ENCODE data around the gene ZFAND3. TPM values are rescaled to one million over a fixed set of nuclear protein-coding genes. Genes with fewer than 3 reads are reported as not detected.

ZFAND3 gene
- total RNA-seq, 1 experiment from 2014 or later, result 47.2 TPM

DNA sequence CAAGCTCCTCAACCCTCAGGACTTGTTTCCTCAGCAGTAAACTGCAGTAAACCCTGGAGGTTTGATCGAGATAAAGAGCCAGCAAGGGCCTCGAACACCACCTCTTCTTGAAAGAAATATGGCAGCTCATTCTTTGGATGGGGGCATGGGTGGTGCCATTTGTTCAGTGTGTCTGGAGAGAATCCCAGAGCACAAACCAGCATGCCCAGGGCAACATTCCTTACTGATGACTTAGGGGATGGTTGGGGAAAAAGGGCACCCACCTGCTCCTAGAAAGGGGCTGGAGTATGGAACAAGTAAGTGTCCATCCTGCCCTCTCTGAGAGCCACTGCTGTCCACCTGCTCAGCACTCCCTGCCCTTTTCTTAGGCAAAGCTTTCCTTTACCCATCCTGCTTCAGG lies 31.3 kb upstream of the ZFAND3 start:
- H4K20me1 ChIP-seq (ENCODE audit: insufficient read depth), result no peaks in the 10 kb centered on the region
- ChIA-PET RAD21 (ENCODE audit: low non-redundant PET in 1 of 2, low total read pairs in 2 of 2, uncharacterized antibody in 2 of 2, unreplicated experiment in 2 of 2) (no interaction called here), CTCF (no interaction called here), POLR2A (no interaction called here)
- no peaks in the 10 kb centered on the region for H3K79me2 ChIP-seq (ENCODE audit: insufficient read depth, low read length)
- H3K9ac ChIP-seq (ENCODE audit: low read length), result no peak overlapping the region
- no peak overlapping the region for H2AFZ ChIP-seq (ENCODE audit: low read depth, low read length, poor library complexity, severe bottlenecking)
- no peaks in the 10 kb centered on the region for H3K9me3 ChIP-seq (ENCODE audit: control insufficient read depth in 1 of 2, insufficient read depth in 1 of 2, low read depth in 1 of 2, low read length in 2 of 2)
- no peak overlapping the region for H3K4me3 ChIP-seq (replicated peaks in 1 of 2; ENCODE audit: low read depth in 1 of 2, low read length in 2 of 2)
- intact Hi-C loops (cut with micrococcal nuclease), result no loop called here
- no peaks in the 10 kb centered on the region for H3K27me3 ChIP-seq (ENCODE audit: insufficient read depth, low read length)
- TF ChIP-seq JUND (IDR thresholded peaks at IDR 0.05), result no peak
- no peaks in the 10 kb centered on the region for H3K36me3 ChIP-seq (ENCODE audit: control insufficient read depth in 1 of 2, insufficient read depth in 2 of 2, low read length in 2 of 2)
- H3K27ac ChIP-seq (ENCODE audit: low read depth, low read length), result no peak overlapping the region
- peak overlapping the region; percentile 16 for H3K4me2 ChIP-seq (ENCODE audit: low read length)
- DNase-seq (ENCODE audit: low read depth, low spot score) (no peak), ATAC-seq (no peak)
- H3K4me1 ChIP-seq (ENCODE audit: control insufficient read depth in 1 of 2, insufficient read depth in 2 of 2, low read length in 2 of 2), result peaks cover 6 to 33% of the 10 kb centered on the region in 2 experiments
- no TSS peak for BruUV-seq (replicated peaks)
- no peaks in the 10 kb centered on the region for H3K9me2 ChIP-seq (ENCODE audit: insufficient read depth)

DNA sequence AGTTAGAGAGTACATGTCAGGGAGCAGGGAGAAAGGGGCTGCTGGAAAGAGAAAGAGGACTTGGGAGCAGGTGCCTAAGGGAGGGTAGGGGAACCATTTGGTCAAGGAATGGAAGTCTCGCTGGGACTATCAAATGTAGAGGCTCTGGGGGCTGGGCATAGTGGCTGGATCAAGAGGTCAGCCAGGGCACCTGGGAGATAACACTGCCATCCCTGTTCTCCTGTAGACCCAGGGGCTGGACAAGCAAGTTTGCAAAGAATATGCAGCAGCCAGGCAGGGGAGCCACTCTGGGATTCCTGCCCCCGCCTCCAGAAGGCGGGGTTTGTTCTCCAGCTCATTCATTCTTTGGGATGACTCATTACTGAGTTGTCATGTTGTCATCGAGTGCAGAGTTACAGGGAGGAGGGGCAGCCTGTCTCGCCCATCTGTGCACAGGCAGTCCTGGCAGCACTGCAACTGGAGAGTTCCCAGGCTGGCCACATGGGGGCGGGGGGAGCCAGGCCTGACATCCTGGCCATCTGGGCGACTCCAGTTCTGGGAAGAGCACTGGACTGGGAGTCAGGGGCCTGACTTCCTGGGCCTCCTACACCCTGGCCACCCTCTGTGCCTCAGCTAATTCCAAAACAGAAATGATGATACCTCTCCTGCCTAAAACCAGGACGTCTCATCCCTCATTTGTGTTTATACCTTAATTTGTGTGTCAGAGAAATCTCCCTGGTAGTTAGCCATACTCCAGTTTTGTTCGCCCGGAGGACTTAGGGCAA lies 28.2 kb upstream of the ZFAND3 start:
- ChIA-PET CTCF (interaction anchor here (0.6 to 1.2 kb wide), 12 partner anchors 10 to 703 kb away, joined by 3 to 7 read pairs (median 3); no protein-coding TSS in a partner anchor), RAD21 (ENCODE audit: low non-redundant PET in 1 of 2, low total read pairs in 2 of 2, uncharacterized antibody in 2 of 2, unreplicated experiment in 2 of 2) (no interaction called here), POLR2A (interaction anchor here (0.9 kb wide), 1 partner anchor 28 kb away, joined by 3 read pairs; the partner anchor contains the start of gene ZFAND3)
- Histone ChIP-seq H3K9me3 (ENCODE audit: control insufficient read depth in 1 of 2, insufficient read depth in 1 of 2, low read depth in 1 of 2, low read length in 2 of 2) (no peaks in the 10 kb centered on the region), H4K20me1 (ENCODE audit: insufficient read depth) (no peaks in the 10 kb centered on the region), H3K36me3 (ENCODE audit: control insufficient read depth in 1 of 2, insufficient read depth in 2 of 2, low read length in 2 of 2) (no peaks in the 10 kb centered on the region), H3K27ac (ENCODE audit: low read depth, low read length) (no peak overlapping the region), H3K9me2 (ENCODE audit: insufficient read depth) (no peaks in the 10 kb centered on the region), H3K4me3 (replicated peaks in 1 of 2; ENCODE audit: low read depth in 1 of 2, low read length in 2 of 2) (0 out of 4 replicates have a peak overlapping the region, but pooled peaks of 1 of the 2 experiments have one; percentile 19), H2AFZ (ENCODE audit: low read depth, low read length, poor library complexity, severe bottlenecking) (peak overlapping the region; percentile 64), H3K79me2 (ENCODE audit: insufficient read depth, low read length) (no peaks in the 10 kb centered on the region), H3K4me1 (ENCODE audit: control insufficient read depth in 1 of 2, insufficient read depth in 2 of 2, low read length in 2 of 2) (peaks cover 7 to 38% of the 10 kb centered on the region in 2 experiments), H3K4me2 (ENCODE audit: low read length) (peak overlapping the region; percentile 51), H3K9ac (ENCODE audit: low read length) (no peak overlapping the region), H3K27me3 (ENCODE audit: insufficient read depth, low read length) (no peaks in the 10 kb centered on the region)
- no TSS peak for BruUV-seq (replicated peaks)
- intact Hi-C loops (cut with micrococcal nuclease), result loop anchor here (2.0 kb wide), 1 partner anchor 69 kb away; no protein-coding TSS in a partner anchor
- ATAC-seq (peak; percentile 99), DNase-seq (ENCODE audit: low read depth, low spot score) (peak; percentile 93)
- peak; percentile 63 for TF ChIP-seq EGR1 (IDR thresholded peaks at IDR 0.05; ENCODE audit: low read depth)
- TF ChIP-seq, protein P1, sequence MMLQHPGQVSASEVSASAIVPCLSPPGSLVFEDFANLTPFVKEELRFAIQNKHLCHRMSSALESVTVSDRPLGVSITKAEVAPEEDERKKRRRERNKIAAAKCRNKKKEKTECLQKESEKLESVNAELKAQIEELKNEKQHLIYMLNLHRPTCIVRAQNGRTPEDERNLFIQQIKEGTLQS (IDR thresholded peaks at IDR 0.05), result 0 out of 2 replicates have a peak, but pooled peaks have one; percentile 45
- peak; percentile 96 for TF ChIP-seq JUND (IDR thresholded peaks at IDR 0.05)
- TF ChIP-seq EZH2phosphoT487 (IDR thresholded peaks at IDR 0.05; ENCODE audit: borderline replicate concordance), result no peak
- TF ChIP-seq, protein P2, sequence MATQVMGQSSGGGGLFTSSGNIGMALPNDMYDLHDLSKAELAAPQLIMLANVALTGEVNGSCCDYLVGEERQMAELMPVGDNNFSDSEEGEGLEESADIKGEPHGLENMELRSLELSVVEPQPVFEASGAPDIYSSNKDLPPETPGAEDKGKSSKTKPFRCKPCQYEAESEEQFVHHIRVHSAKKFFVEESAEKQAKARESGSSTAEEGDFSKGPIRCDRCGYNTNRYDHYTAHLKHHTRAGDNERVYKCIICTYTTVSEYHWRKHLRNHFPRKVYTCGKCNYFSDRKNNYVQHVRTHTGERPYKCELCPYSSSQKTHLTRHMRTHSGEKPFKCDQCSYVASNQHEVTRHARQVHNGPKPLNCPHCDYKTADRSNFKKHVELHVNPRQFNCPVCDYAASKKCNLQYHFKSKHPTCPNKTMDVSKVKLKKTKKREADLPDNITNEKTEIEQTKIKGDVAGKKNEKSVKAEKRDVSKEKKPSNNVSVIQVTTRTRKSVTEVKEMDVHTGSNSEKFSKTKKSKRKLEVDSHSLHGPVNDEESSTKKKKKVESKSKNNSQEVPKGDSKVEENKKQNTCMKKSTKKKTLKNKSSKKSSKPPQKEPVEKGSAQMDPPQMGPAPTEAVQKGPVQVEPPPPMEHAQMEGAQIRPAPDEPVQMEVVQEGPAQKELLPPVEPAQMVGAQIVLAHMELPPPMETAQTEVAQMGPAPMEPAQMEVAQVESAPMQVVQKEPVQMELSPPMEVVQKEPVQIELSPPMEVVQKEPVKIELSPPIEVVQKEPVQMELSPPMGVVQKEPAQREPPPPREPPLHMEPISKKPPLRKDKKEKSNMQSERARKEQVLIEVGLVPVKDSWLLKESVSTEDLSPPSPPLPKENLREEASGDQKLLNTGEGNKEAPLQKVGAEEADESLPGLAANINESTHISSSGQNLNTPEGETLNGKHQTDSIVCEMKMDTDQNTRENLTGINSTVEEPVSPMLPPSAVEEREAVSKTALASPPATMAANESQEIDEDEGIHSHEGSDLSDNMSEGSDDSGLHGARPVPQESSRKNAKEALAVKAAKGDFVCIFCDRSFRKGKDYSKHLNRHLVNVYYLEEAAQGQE (IDR thresholded peaks at IDR 0.05; ENCODE audit: low read depth), result no peak
- TF ChIP-seq CEBPB (IDR thresholded peaks at IDR 0.05; ENCODE audit: low read depth), result peak; percentile 57; the same call in 1 of the 2 replicates
- peak; percentile 39; the same call in 1 of the 2 replicates for TF ChIP-seq POLR2AphosphoS5 (IDR thresholded peaks at IDR 0.05; ENCODE audit: low read depth, low read length)
- TF ChIP-seq SP1 (IDR thresholded peaks at IDR 0.05; ENCODE audit: low read depth), result peak; percentile 84
- TF ChIP-seq SIN3A (IDR thresholded peaks at IDR 0.05; ENCODE audit: low read depth), result peak; percentile 45; the same call in 1 of the 2 replicates
- no peak for TF ChIP-seq ZNF274 (IDR thresholded peaks at IDR 0.05; ENCODE audit: low read depth, low read length)
- TF ChIP-seq SRF (IDR thresholded peaks at IDR 0.05; ENCODE audit: low read depth), result peak; percentile 75; the same call in 1 of the 2 replicates
- TF ChIP-seq RAD21 (IDR thresholded peaks at IDR 0.05; ENCODE audit: low read depth), result peak; percentile 97
- TF ChIP-seq, protein P3, sequence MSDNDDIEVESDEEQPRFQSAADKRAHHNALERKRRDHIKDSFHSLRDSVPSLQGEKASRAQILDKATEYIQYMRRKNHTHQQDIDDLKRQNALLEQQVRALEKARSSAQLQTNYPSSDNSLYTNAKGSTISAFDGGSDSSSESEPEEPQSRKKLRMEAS (IDR thresholded peaks at IDR 0.05), result peak; percentile 70; the same call in 1 of the 2 replicates
- TF ChIP-seq CBX3 (IDR thresholded peaks at IDR 0.05; ENCODE audit: low read depth), result peak; percentile 89
